IPS-18a (cell line): ENCODE data around the gene IFNE.

Source experiments
- H3K27ac ChIP-seq: one replicate; pipeline ENCODE4 v1.5.1; 2013; ENCODE audit warnings: low read length
- H3K27me3 ChIP-seq: one replicate; pipeline ENCODE4 v1.6.1; 2013; ENCODE audit warnings: mild to moderate bottlenecking, low read length; ENCODE audit not compliant: control insufficient read depth, insufficient read depth
- H3K36me3 ChIP-seq: one replicate; pipeline ENCODE4 v1.6.1; 2013; ENCODE audit warnings: low read depth, low read length; ENCODE audit not compliant: control insufficient read depth
- H3K4me1 ChIP-seq: one replicate; pipeline ENCODE4 v1.6.1; 2013; ENCODE audit warnings: low read depth, low read length; ENCODE audit not compliant: control insufficient read depth
- H3K4me3 ChIP-seq: one replicate; pipeline ENCODE4 v1.5.1; 2013; ENCODE audit warnings: low read length
- H3K9ac ChIP-seq: one replicate; pipeline ENCODE4 v1.6.1; 2013; ENCODE audit warnings: mild to moderate bottlenecking, low read length, moderate library complexity
- H3K9me3 ChIP-seq: one replicate; pipeline ENCODE4 v1.6.1; 2013; ENCODE audit warnings: low read depth, low read length; ENCODE audit not compliant: control insufficient read depth

Gene IFNE

DNA sequence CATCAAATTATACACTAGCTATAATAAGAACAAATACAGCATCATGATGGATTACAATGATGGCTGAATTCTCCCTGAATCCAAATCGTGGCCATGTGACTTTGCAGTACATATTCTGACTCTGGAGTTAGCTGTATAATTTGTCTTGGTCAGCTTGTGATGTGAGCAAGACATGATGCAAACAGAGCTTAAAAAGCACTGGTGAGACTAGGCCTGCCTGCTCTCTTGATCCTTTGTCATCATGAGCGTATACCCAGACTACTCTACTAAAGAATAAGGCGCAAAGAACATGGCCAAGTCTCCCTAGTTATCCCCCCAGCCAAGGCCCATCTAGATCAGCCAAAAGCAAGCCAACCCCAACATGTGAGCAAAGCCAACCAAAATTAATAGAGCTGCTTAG, 34.7 kb upstream of the IFNE start:
- Histone ChIP-seq H3K36me3 (no peaks in the 10 kb centered on the region), H3K4me3 (no peak overlapping the region), H3K4me1 (no peaks in the 10 kb centered on the region), H3K27ac (no peak overlapping the region), H3K27me3 (no peaks in the 10 kb centered on the region), H3K9me3 (no peaks in the 10 kb centered on the region), H3K9ac (no peak overlapping the region)

DNA sequence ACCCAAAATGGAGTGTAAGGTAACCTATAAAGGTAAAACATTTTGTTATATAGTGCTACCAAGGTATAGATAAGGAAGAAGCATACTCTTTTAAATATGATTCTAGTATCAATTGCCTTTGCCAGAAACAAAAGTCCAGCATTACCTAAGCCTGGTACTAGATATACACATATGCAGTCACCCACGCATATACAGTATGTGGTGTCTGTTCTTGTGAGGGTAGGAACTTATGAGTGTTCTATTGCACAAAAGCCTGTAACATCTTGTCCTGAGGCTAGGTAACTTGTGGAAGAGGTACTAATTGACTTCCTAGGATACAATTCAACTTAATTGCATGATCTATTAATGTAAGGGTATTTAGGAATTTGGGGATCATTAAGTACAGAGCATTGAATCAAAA, 31.3 kb upstream of the IFNE start:
- Histone ChIP-seq H3K9me3 (no peaks in the 10 kb centered on the region), H3K4me1 (no peaks in the 10 kb centered on the region), H3K27me3 (no peaks in the 10 kb centered on the region), H3K36me3 (no peaks in the 10 kb centered on the region), H3K4me3 (no peak overlapping the region), H3K27ac (no peak overlapping the region), H3K9ac (no peak overlapping the region)

DNA sequence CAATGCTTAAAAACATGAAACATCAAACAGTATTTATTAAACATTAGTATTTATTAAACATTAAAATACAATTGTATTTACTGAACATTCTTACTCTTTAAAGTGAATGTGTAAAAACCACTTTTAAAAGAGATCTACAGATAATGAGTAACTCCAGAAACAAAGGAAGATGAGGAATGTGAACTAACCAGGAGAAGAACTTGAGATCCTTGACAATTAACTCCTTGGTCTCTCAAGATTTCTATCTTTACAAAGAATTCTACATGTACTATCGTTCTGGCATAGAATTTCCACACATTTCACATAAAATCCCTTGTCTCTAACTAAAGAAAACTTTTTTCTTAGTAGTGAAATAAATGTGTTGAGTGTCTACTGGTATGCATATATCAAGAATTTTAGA, 28.7 kb upstream of the IFNE start:
- Histone ChIP-seq H3K9me3 (no peaks in the 10 kb centered on the region), H3K9ac (no peak overlapping the region), H3K36me3 (no peaks in the 10 kb centered on the region), H3K4me1 (no peaks in the 10 kb centered on the region), H3K27ac (no peak overlapping the region), H3K4me3 (no peak overlapping the region), H3K27me3 (no peaks in the 10 kb centered on the region)

DNA sequence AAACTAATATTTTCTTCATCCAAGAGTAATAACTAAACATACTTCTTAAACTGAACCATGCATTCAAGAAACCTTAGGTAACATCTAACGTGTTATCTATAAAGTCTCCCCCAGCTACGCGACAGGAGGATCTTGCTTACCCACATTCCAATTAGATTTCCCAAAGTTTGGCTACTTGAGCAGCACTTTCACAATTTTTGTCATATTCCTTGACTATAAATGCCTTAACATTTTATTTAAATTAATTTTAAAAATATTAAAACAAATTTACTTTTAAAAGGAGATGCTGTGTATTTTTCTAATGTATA, 25.3 kb upstream of the IFNE start:
- H3K9me3 ChIP-seq = no peaks in the 10 kb centered on the region
- H3K27me3 ChIP-seq = no peaks in the 10 kb centered on the region
- no peak overlapping the region for H3K4me3 ChIP-seq
- H3K4me1 ChIP-seq = no peaks in the 10 kb centered on the region
- H3K27ac ChIP-seq = no peak overlapping the region
- no peak overlapping the region for H3K9ac ChIP-seq
- no peaks in the 10 kb centered on the region for H3K36me3 ChIP-seq

DNA sequence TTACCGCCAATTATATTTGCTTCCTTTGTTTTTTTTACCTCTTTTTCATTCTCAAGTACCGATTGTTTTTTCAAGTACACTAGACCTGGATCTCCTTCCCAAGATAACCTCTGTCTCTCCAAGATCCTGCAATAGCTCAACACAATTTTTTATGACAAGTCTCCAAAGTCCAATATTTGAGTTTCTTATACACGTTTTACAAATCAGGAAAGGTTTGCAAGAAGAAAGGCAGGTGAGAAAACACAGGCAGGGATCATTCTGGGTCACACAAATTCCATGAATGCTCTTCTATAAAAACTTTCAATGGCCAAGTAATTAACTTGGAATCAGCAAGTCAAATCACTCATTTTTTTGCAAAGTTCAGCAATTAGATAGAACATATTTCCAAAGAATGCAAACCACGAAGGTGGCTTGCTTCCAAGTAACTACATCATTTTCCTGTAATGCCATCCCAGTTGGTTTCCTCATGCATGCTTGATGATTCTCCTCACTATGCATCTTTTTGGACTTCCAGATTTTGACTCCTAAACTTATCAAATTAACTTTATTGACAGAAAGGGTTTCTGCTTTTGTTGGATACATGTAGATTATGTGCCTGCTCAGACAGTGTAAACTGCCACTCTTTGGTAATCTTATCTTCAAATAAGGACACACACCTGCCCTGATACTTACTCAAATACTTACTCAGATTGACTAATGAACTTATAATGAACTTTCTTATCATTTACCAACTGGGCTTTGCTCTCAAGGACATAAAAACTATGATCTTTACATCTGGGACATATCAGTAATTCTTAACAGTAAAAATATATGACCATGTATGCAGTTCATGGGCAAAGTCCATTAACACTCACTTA, 24.7 kb upstream of the IFNE start:
- H3K9me3 ChIP-seq = no peaks in the 10 kb centered on the region
- H3K27ac ChIP-seq = no peak overlapping the region
- H3K27me3 ChIP-seq = no peaks in the 10 kb centered on the region
- H3K4me3 ChIP-seq = no peak overlapping the region
- H3K4me1 ChIP-seq = no peaks in the 10 kb centered on the region
- no peak overlapping the region for H3K9ac ChIP-seq
- no peaks in the 10 kb centered on the region for H3K36me3 ChIP-seq

DNA sequence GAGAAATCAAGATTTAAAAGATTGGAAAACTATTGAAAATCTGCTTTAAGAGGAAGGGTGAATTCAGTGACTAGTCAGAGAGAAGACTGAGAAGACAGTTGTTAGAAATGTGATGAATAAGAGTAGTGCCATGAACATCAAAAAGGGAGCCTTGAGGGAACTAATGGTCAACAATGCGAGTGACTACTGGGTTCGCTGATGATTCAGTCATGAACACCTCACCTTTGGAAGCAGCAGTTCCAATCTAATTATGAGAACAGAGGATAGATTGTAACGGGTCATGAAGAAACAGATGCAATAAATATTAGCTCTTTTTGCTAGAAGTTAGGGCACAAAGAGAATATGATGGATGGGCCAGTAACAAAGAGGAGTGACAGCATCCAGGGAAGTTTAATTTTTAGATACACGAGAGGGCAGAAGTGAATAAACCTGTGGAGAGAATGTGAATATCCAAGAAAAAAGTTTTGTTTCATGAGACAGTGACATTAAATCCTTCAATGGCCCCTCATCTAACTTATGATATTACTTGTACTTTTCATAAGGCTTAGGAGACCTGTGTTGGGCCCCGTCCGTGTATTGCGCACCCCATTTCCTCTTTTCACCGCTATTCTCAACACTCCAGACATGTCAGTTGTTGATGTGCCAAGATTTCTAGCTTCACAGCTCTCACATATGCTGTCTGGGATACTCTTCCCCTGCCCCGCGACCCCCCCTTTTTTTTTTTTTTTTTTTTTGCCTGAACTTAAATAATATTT, 23.5 kb upstream of the IFNE start:
- H3K36me3 ChIP-seq = no peaks in the 10 kb centered on the region
- no peak overlapping the region for H3K27ac ChIP-seq
- no peaks in the 10 kb centered on the region for H3K27me3 ChIP-seq
- H3K4me3 ChIP-seq = no peak overlapping the region
- no peaks in the 10 kb centered on the region for H3K4me1 ChIP-seq
- no peaks in the 10 kb centered on the region for H3K9me3 ChIP-seq
- no peak overlapping the region for H3K9ac ChIP-seq

DNA sequence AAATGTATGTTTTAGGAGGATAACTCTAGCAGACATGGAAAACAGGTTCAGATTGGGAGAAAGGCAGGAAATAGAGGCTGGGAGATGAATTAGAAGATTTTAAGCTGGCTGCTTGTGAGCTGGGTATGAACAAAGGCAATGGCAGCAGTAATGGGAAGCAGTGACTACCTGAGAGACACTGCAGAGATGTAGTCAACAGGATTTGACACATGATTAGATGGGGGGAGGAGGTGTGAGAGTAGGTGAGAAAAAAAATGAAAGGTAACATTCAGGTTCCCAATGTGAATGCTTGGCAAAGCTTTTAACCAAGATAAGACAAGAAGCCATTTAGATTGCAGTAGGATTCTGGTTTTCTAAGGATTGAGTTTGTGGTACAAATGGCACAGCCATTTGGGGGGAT, 22.8 kb upstream of the IFNE start:
- no peak overlapping the region for H3K9ac ChIP-seq
- no peaks in the 10 kb centered on the region for H3K9me3 ChIP-seq
- no peaks in the 10 kb centered on the region for H3K4me1 ChIP-seq
- no peak overlapping the region for H3K4me3 ChIP-seq
- H3K27me3 ChIP-seq = no peaks in the 10 kb centered on the region
- no peaks in the 10 kb centered on the region for H3K36me3 ChIP-seq
- H3K27ac ChIP-seq = no peak overlapping the region

DNA sequence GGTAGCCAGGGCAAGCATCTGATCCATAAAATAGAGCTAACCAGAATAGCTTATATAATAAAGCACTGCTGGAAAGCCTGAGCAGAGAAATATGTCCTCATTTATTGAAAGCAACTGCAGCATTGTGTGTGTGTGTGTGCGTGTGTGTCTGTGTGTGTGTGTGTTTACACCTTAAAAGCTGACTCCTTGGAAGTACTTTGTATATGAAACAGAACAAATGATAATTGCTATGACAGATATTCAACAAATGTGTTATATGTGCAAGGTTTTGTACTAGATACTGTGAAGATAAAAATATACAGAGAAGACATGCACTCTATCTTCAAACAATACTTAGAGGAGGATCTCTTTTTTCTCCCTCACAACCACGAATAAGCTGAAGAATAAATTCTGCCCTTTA, 22.0 kb upstream of the IFNE start:
- Histone ChIP-seq H3K36me3 (no peaks in the 10 kb centered on the region), H3K4me3 (no peak overlapping the region), H3K4me1 (no peaks in the 10 kb centered on the region), H3K27me3 (no peaks in the 10 kb centered on the region), H3K9ac (no peak overlapping the region), H3K9me3 (no peaks in the 10 kb centered on the region), H3K27ac (no peak overlapping the region)

DNA sequence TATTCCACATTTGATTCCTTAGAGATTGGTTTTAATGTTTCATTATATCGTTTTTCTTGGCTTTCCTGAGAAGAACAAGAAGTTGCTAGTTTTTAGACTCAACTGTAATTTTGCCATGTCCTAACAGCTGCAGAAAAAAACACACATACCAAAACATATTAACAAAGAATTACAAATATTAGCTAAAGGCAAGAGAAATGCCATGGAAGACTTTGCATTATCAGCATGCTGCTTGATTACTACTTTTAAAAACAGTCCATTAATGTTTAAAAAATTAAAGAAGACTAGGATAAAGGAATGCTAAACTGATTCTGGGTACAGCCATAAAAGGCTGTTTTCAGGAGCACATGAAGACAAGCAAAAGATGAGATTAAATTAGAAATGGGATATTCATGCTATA, 20.5 kb upstream of the IFNE start:
- Histone ChIP-seq H3K36me3 (no peaks in the 10 kb centered on the region), H3K9ac (no peak overlapping the region), H3K4me3 (no peak overlapping the region), H3K27ac (no peak overlapping the region), H3K9me3 (no peaks in the 10 kb centered on the region), H3K27me3 (no peaks in the 10 kb centered on the region), H3K4me1 (no peaks in the 10 kb centered on the region)

DNA sequence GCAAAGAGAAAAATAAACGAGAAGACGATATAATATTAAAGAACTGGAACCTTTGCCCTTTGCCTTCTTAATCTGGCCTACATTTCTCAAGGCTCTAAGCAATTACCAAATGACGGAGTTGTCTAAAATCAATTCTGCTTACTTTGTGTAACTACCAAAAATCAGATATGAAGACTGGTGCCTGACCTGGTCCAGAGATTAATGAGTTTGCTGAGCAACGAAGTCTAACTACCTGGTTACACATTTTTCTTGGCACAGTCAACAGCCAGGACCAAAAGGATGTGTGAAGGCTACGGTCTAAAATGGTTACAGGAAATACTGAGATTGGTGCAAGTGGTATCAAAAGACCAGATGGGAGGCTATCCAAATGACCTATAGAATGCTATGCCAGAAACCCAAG, 17.8 kb upstream of the IFNE start:
- Histone ChIP-seq H3K9me3 (no peaks in the 10 kb centered on the region), H3K9ac (no peak overlapping the region), H3K36me3 (no peaks in the 10 kb centered on the region), H3K4me3 (no peak overlapping the region), H3K27me3 (no peaks in the 10 kb centered on the region), H3K27ac (no peak overlapping the region), H3K4me1 (no peaks in the 10 kb centered on the region)

DNA sequence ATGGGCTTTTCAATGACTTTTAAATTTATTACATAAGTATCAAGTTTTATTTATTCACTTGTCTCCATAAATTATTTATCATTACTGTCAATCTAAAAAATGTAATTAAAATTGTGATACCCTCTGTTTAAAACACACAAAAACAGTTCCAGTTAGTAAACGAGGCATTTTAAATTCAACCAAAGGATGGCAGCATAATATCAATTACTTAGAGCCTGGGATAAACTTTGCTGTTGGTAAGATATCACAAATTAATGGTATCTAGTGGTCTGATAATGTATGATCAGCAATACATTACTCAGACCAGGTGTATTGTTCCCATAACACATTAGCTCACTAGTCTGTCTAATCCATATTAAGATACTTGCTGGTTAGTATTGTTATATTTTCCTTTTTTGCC, 9.6 kb upstream of the IFNE start:
- no peaks in the 10 kb centered on the region for H3K9me3 ChIP-seq
- no peak overlapping the region for H3K4me3 ChIP-seq
- H3K27ac ChIP-seq = no peak overlapping the region
- H3K27me3 ChIP-seq = no peaks in the 10 kb centered on the region
- no peak overlapping the region for H3K9ac ChIP-seq
- no peaks in the 10 kb centered on the region for H3K36me3 ChIP-seq
- no peaks in the 10 kb centered on the region for H3K4me1 ChIP-seq

DNA sequence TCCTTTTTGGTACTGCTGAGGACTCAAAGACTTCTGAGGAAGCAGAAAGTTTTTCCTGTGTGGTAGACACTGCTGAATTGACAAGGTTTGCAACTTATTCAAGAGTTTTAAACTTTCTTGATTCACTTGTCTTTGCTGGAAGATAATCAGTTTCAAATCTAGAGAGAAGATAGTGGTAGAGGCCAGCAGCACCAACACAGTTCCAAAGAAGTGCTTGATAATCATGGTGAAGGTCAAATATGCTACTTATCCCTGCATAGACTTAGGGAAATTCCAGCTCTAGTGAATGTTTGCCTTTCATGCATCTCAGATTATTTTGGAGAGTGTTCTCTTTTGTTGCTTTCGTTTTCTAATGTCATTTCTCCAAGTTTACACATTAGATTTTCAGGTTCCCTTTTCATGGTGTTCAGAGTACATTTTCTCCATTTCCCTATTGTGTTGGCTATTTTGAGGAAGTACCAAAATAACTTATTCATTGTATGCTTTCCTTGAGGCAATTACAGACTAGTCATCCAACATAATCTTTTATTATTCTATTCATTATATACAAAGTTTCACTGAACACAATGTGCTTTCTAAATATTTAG, 550 bp downstream of the IFNE start:
- H3K27ac ChIP-seq = no peak overlapping the region
- no peak overlapping the region for H3K4me3 ChIP-seq
- H3K4me1 ChIP-seq = no peaks in the 10 kb centered on the region
- H3K9me3 ChIP-seq = no peaks in the 10 kb centered on the region
- no peaks in the 10 kb centered on the region for H3K36me3 ChIP-seq
- H3K9ac ChIP-seq = no peak overlapping the region
- no peaks in the 10 kb centered on the region for H3K27me3 ChIP-seq
